ENCODE data around the gene EPHA2. TPM values are rescaled to one million over a fixed set of nuclear protein-coding genes. Genes with fewer than 3 reads are reported as not detected.
"Not testable (repeated sequence)": the region's sequence is repeated elsewhere in the genome, so short reads cannot be mapped to it uniquely, and the experiment has no call there.

The EPHA2 gene
- 33.5 and 45.6 TPM in 2 replicates for total RNA-seq (2014; rRNA removed; shearing (Covaris generic))

DNA sequence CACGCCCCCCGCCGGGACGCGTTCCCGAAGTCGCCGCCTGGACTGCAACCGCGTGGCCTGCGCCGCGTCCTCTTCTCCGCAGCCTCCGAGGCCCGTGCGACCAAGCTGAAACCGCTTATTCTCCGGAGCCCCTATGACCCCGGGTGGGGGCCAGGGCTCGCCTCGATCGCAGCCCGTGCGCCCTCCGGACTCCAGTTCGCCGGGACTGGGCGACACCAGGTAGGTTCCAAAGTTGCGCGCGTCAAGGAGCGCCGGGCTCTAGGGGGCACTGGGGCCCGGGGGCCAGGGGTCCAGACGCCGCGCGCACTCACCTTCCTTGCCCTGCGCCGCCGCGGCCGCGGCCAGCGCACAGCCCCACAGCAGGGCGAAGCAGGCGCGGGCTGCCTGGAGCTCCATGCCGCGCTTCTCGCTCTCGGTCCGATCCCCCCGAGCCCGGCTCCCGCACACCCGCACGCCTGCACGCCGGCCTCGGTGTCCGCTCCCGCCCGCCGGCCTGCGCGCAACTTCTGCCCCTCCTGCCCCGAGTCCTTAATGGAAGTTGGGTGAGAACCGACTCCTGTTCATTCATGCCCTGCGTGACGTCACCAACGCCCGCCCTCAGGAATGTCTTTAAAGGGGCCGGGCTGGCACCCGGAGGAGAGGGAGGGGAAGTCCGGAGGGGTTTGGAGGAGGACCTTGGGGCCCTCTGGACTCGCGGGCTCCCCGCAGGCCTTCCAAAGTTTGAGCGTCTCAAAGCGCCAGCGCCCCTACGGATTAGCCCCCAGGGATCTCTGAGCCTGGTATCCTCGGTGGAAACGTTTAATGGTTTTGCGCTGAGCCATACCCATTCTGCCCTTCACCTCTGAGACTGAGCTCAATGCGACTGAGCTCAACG, at the start of gene EPHA2:
Gene EPHA2 (minus strand): TSS at position 533 of the 874 bp plus-strand sequence. CDS start 137 bp downstream, at position 396.
- peak; percentile 85 for DNase-seq (ENCODE audit: low spot score)

DNA sequence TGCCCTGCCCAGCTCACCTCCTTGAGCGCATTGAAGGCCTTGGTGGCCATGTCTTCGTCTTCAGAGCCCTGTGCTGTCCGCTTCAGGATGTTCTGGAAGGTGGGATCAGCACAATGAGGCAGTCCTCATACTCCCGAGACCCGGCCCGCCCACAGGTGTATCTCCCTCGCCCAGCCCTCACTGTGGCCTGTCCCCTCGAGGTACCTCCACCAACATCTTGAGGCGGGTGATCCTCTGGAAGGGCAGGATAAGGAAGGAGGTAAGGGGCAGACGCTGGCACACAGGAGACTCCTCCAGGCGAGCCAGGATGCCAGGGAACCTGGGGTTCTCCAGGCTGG, 49.4 kb upstream of the EPHA2 start:
- in situ Hi-C loops (cut with HindIII; ENCODE audit: low sequenced_read_pairs) = no loop called here
- no peak for DNase-seq (ENCODE audit: low spot score)

More for the DNA sequence above, at the start of gene EPHA2:
- in situ Hi-C loops (cut with HindIII; ENCODE audit: low sequenced_read_pairs) = no loop called here

DNA sequence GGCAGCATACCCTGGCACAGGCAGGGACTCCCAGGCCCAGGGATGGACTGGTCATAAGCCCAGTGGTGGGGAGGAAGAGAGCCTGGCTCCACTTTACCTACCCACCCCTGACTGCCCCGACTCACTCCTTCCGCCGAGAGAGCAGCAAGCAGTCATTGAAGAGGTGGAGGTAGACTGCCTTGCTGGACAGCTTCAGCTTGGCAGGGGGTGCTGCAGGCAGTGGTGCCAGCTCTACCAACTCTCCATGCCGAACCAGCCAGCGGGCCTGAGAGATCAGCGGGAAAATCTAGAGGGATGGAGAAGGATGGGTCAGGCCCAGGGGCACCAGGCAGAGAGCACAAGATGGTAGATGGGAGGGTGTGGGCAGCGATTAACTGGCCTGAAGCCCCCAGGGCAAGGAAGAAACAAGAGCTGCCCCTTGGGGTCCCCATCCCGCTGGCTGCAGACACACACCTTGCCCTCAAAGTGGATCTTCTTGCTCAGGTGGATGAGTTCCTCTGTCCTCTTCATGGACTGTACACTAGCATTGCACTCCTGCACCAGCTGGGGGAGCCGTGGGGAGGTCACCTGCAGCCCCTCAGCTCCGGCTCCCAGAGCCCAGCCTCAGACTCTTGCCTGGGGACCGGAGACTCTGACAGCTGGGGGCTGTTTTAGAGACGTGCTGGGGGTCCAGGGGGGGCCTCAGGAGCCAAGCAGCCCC, 48.9 kb upstream of the EPHA2 start:
- peak; percentile 43 for DNase-seq (ENCODE audit: low spot score)
- in situ Hi-C loops (cut with HindIII; ENCODE audit: low sequenced_read_pairs) = no loop called here

- in situ Hi-C loops (cut with HindIII; ENCODE audit: low sequenced_read_pairs) = no loop called here
- DNase-seq (ENCODE audit: low spot score) = no peak
These were observed 48.3 kb upstream of the EPHA2 start for GRCh38 chr1:16204216-16204615.

DNA sequence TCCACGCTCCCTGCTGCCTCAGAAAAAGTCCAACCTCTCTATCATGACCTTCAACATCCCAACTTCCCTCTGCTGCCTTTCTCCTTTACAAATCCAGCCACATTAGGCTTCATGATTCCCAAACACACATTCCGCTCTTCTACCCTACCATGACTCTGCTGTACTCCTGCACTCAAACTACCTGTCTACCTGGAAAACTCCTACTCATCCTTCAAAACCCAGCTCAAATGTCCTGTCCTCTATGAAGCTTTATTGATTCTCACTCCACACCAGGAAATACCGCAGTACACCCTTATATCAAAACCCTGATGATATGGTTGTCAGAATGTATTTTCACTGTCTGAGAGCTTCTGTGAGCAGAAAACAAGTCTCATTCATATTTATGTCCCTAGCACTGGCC, 47.7 kb upstream of the EPHA2 start:
- no peak for DNase-seq (ENCODE audit: low spot score)
- in situ Hi-C loops (cut with HindIII; ENCODE audit: low sequenced_read_pairs) = no loop called here

DNA sequence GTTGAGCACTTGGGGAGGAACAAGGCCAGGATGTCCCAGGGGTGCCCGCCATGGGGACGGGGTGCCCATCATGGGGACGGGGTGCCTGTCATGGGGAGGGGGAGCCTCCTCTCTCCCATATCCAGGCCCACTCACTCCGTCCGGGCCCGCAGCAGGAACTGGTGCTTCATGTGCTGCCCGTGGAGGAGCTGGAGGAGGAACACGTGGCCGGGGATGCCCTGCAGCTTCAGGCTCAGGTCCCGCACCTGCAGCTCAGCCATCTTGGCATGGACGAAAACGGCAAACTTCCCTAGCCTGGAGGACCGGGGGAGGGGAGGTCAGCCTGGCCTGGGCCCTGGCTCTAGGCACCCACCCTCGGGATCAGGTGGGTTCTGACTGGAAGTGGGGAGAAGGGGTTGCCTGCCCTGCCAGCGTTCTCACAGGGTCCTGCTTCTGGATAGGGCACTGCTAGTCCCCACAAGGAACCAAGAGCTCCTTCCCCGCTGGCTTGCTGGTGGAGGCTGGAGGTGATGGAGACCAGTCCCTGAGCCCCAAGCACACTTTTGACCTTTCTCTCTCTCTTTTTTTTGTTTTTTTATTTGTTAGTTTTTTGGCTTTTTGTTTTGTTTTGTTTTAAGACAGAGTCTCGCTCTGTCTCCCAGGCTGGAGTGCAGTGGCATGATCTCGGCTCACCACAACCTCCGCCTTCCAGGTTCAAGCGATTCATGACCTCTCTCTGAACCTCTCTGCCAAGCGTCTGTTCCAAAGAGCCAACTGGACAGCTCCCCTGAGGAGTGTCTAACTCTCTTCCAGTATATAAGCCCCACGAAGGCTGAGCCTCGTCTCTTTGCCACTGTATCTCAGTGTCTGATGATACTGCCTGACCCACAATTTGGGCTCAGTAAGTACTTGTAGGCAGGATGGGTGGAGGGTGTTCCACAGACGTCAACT, 46.7 kb upstream of the EPHA2 start:
- DNase-seq (ENCODE audit: low spot score) = no peak
- in situ Hi-C loops (cut with HindIII; ENCODE audit: low sequenced_read_pairs) = no loop called here

GRCh38 chr1:16199700-16200099, 43.8 kb upstream of the EPHA2 start:
- in situ Hi-C loops (cut with HindIII; ENCODE audit: low sequenced_read_pairs) = no loop called here
- DNase-seq (ENCODE audit: low spot score) = no peak

DNA sequence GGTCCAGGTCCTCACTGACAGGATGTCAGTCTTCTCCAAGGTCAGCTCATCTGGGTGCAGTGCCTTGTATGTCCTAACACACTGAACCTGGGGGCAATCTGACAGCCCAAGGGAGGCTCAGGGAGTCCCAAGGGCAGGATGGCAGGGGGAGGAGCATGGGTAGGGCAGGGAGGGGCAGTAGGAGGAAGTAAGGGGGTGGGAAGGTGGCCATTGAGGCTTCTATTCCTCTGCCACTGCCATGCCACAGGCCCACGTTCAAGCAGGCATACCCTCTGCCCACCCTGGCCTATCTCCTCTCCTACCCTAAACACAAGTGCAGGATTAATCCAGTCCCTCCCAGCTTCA, 43.3 kb upstream of the EPHA2 start:
- in situ Hi-C loops (cut with HindIII; ENCODE audit: low sequenced_read_pairs) = no loop called here
- no peak for DNase-seq (ENCODE audit: low spot score)

DNA sequence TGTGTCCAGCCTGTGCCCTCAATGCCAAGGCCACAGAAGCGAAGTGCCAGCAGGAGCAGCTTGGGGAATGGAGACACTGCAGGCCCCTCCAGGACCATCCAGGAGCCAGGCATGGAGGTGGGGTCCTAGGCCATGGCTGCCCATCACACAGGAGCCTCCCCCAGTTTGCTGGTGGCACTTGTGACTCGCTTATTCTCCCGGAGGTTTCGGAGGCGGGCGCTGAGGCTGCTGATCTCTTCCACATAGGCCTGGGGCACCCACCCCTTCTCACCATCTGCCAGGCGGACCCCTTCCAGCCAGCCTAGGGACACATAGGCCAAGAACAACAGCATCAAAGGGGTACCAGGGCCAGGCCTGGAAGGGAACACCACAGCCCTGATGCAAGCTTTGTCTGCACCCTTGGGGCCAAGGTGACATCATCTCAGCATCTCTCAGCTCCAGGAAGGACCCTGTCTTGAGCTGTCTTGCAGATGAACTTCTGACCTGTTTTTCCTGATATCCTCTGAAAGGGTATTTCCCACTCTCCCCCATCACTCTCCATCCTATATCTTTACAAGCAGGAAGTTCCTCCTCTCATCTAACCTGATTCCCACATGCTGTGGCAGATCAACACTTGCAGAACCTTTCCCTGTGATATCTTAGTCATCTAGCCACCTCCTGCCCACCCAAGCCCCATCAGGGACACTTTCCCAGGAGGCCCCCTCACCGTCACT, 42.7 kb upstream of the EPHA2 start:
- DNase-seq (ENCODE audit: low spot score) = no peak
- in situ Hi-C loops (cut with HindIII; ENCODE audit: low sequenced_read_pairs) = no loop called here

GRCh38 chr1:16196874-16197273, 41.0 kb upstream of the EPHA2 start:
- in situ Hi-C loops (cut with HindIII; ENCODE audit: low sequenced_read_pairs) = no loop called here

DNA sequence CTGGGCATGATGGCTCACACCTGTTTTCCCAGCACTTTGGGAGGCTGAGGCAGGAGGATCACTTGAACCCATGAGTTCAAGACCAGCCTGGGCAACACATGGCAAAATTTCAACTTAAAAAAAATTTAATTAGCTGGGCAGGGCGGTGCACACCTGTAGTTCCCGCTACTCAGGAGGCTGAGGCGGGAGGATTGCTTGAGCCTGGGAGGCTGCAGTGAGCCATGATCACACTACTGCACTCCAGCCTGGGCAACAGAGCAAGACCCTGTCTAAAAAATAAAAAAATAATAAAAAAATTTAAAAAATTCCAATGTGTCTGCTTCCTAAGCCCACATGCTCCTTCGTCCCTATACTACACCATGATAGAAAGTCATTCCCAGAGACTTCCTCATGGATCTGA, 40.3 kb upstream of the EPHA2 start:
- in situ Hi-C loops (cut with HindIII; ENCODE audit: low sequenced_read_pairs); DNase-seq (ENCODE audit: low spot score): not testable (repeated sequence)

More at GRCh38 chr1:16196874-16197273, 41.0 kb upstream of the EPHA2 start:
- DNase-seq (ENCODE audit: low spot score) = no peak

DNA sequence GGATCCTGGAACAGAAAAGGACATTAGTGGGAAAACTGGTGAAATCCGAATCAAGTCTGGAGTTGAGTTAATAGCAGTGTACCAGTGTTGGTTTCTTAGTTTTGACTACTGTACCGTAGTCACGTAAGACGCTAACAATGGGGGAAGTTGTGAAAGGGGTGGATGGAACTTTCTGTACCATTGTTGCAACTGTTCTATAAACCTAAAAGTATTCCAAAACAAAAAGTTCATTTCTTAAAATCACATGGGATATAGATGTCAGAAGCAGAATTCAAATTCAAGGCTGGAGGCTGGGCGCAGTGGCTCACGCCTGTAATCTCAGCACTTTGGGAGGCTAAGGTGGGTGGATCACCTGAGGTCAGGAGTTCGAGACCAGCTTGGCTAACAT, 39.6 kb upstream of the EPHA2 start:
- DNase-seq (ENCODE audit: low spot score) = no peak
- in situ Hi-C loops (cut with HindIII; ENCODE audit: low sequenced_read_pairs) = no loop called here

DNA sequence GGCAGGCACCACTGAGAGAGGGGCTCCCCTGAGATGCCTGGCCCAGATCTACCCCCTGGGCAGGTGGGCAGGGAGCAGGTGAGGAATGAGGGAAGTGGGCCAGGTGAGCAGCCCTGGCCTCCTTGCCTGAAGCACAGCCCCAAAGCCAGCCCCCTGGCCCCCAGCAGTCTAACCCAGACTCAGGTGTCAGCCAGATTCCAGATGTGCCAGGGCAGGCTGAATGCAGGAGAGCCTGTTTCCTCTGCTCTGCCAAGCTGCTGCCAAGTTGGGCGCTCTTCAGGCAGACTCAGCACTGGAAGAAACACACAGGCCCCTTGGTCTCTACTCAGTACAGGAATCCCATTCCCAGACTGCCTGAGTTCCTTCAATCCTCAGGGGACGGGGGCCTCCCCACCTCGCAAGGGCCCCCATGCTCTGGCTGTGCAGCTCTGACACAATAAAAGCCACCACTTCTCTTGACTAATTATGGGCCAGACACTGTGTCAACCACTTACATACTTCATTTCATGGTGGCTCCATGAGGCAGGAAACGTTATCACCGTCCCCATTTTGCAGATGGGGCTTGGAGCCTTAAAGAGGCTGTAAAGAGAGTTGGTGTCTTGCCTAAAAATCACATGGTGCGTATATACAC, 36.2 kb upstream of the EPHA2 start:
- in situ Hi-C loops (cut with HindIII; ENCODE audit: low sequenced_read_pairs) = no loop called here
- no peak for DNase-seq (ENCODE audit: low spot score)

GRCh38 chr1:16191309-16191708, 35.4 kb upstream of the EPHA2 start:
- in situ Hi-C loops (cut with HindIII; ENCODE audit: low sequenced_read_pairs) = no loop called here

GRCh38 chr1:16189921-16190621, 34.2 kb upstream of the EPHA2 start:
- in situ Hi-C loops (cut with HindIII; ENCODE audit: low sequenced_read_pairs) = no loop called here

More at GRCh38 chr1:16191309-16191708, 35.4 kb upstream of the EPHA2 start:
- peak; percentile 44 for DNase-seq (ENCODE audit: low spot score)

GRCh38 chr1:16189003-16189402, 33.1 kb upstream of the EPHA2 start:
- no peak for DNase-seq (ENCODE audit: low spot score)
- in situ Hi-C loops (cut with HindIII; ENCODE audit: low sequenced_read_pairs) = no loop called here

More at GRCh38 chr1:16189921-16190621, 34.2 kb upstream of the EPHA2 start:
- peak; percentile 97 for DNase-seq (ENCODE audit: low spot score)

DNA sequence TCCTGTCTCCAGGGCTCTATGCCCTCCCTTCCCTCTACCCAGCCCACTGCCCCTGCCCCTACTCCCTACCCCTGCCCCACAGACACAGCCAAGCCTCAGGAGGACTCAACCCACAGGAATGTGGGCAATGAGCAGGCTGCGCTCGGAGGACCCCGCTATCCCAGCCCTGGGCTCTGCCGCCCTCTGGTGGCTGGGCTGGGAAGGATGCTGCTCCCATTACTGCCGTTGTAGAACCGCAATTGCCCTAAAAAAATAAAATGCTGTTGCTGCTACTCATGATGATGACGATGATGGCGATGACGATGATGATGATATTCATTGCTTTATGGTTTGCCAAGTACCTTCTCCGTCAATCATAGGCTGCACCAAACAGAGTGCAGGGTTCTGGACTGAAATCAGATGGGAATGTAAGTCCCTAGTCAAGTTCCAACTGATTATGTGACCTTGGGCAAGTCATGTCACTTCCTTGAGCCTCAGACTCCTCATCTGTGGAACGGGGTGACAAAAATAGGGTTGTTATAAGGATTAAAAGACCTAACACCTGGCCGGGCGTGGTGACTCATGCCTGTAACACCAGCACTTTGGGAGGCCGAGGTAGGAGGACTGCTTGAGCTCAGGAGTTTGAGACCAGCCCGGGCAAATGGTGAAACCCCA, 32.0 kb upstream of the EPHA2 start:
- in situ Hi-C loops (cut with HindIII; ENCODE audit: low sequenced_read_pairs) = no loop called here

More for the DNA sequence above, 32.0 kb upstream of the EPHA2 start:
- peak; percentile 45 for DNase-seq (ENCODE audit: low spot score)

Data from G401 (cell line).